Measurements from ENCODE around the gene RRP15.
A peak's percentile ranks its signal among the peaks of the same experiment; 100 is the strongest.

Gene RRP15

DNA sequence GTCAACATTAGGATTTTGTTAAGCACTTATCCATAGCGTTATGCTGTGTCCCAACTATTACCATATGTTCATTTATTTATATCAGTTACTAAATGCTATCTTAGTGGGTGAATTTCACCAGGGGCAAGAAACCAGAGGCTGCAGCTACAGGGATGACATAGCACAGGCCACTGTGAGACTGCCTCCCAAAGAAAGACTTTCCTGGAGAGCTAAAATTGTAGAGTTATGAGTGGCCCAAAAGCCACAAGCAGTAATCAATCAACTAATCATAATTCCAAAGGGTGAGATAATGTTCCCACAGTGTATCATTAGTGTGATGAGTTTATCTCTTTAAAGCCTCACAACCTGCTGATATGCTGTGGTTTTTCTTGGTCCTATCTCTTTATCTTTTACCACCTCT is 56.2 kb downstream of the RRP15 start:
- Histone ChIP-seq H3K9me3 (ENCODE audit: control insufficient read depth, insufficient read depth, low read depth, low read length) (no peaks in the 10 kb centered on the region), H3K36me3 (ENCODE audit: control insufficient read depth, insufficient read depth, low read length) (no peaks in the 10 kb centered on the region), H3K27me3 (ENCODE audit: control insufficient read depth, insufficient read depth, low read length) (peaks cover 31% of the 10 kb centered on the region), H3K4me3 (ENCODE audit: low read depth, low read length) (no peak overlapping the region), H3K4me1 (ENCODE audit: control insufficient read depth, insufficient read depth, low read length) (peaks cover 5% of the 10 kb centered on the region), H3K27ac (ENCODE audit: low read depth, low read length) (no peak overlapping the region), H3K9ac (ENCODE audit: low read length) (no peak overlapping the region)

DNA sequence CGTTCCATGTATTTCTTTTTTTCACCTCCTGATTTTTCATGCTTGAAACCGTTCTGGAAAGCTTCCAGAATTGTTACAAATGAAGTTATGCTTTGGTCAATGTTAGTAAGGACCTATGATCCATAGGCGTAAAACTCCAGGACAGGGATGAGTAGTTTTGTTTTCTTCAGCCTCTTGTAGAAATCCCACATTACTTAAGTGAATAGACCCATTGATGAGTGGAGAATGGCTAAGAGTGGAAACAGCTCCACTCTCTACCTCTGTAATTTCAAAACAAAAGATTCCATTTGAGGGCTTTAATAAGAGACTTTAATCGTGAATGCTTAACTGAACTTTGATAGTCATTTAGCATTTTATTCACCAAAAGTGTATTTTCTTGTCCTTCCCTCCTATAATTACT is 57.0 kb downstream of the RRP15 start:
- H3K9me3 ChIP-seq (ENCODE audit: control insufficient read depth, insufficient read depth, low read depth, low read length) = no peaks in the 10 kb centered on the region
- H3K4me3 ChIP-seq (ENCODE audit: low read depth, low read length) = no peak overlapping the region
- no peak overlapping the region for H3K9ac ChIP-seq (ENCODE audit: low read length)
- peaks cover 39% of the 10 kb centered on the region for H3K27me3 ChIP-seq (ENCODE audit: control insufficient read depth, insufficient read depth, low read length)
- H3K36me3 ChIP-seq (ENCODE audit: control insufficient read depth, insufficient read depth, low read length) = no peaks in the 10 kb centered on the region
- peaks cover 3% of the 10 kb centered on the region; the same call in 1 of the 2 replicates for H3K4me1 ChIP-seq (ENCODE audit: control insufficient read depth, insufficient read depth, low read length)
- H3K27ac ChIP-seq (ENCODE audit: low read depth, low read length) = no peak overlapping the region

GRCh38 chr1:218344814-218345672 is 60.0 kb downstream of the RRP15 start, which contains the start of gene TGFB2:
TSS of gene TGFB2 (plus strand) at chr1:218345336. CDS start at chr1:218346702, 1,366 bp downstream.
- peak within 1 kb of the TSS; percentile 90 for H3K4me3 ChIP-seq (ENCODE audit: low read depth, low read length)
- H3K4me1 ChIP-seq (ENCODE audit: control insufficient read depth, insufficient read depth, low read length) = peaks cover 9% of the 10 kb centered on the region
- peaks cover 50% of the 10 kb centered on the region for H3K27me3 ChIP-seq (ENCODE audit: control insufficient read depth, insufficient read depth, low read length)
- no peaks in the 10 kb centered on the region for H3K36me3 ChIP-seq (ENCODE audit: control insufficient read depth, insufficient read depth, low read length)
- peak within 1 kb of the TSS; percentile 63 for H3K9ac ChIP-seq (ENCODE audit: low read length)
- H3K9me3 ChIP-seq (ENCODE audit: control insufficient read depth, insufficient read depth, low read depth, low read length) = no peaks in the 10 kb centered on the region
- H3K27ac ChIP-seq (ENCODE audit: low read depth, low read length) = no peak within 1 kb of the TSS

- H3K27ac ChIP-seq (ENCODE audit: low read depth, low read length) = no peak overlapping the region
- peak overlapping the region; percentile 63 for H3K9ac ChIP-seq (ENCODE audit: low read length)
These were observed 60.7 kb downstream of the RRP15 start for GRCh38 chr1:218345673-218346390.

DNA sequence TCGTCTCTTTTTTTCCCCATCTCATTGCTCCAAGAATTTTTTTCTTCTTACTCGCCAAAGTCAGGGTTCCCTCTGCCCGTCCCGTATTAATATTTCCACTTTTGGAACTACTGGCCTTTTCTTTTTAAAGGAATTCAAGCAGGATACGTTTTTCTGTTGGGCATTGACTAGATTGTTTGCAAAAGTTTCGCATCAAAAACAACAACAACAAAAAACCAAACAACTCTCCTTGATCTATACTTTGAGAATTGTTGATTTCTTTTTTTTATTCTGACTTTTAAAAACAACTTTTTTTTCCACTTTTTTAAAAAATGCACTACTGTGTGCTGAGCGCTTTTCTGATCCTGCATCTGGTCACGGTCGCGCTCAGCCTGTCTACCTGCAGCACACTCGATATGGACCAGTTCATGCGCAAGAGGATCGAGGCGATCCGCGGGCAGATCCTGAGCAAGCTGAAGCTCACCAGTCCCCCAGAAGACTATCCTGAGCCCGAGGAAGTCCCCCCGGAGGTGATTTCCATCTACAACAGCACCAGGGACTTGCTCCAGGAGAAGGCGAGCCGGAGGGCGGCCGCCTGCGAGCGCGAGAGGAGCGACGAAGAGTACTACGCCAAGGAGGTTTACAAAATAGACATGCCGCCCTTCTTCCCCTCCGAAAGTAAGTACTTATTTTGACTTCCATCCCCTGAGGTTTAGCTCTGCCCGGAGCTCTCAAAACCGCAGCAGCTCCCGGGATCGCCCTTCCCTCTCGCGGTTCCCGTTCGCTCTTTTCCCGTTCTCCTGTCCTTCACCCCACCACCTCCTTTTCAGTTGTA is 61.5 kb downstream of the RRP15 start:
- Histone ChIP-seq H3K27me3 (ENCODE audit: control insufficient read depth, insufficient read depth, low read length) (peaks cover 50% of the 10 kb centered on the region), H3K4me1 (ENCODE audit: control insufficient read depth, insufficient read depth, low read length) (peaks cover 16% of the 10 kb centered on the region), H3K27ac (ENCODE audit: low read depth, low read length) (no peak overlapping the region), H3K9ac (ENCODE audit: low read length) (peak overlapping the region; percentile 28), H3K36me3 (ENCODE audit: control insufficient read depth, insufficient read depth, low read length) (no peaks in the 10 kb centered on the region), H3K9me3 (ENCODE audit: control insufficient read depth, insufficient read depth, low read depth, low read length) (no peaks in the 10 kb centered on the region), H3K4me3 (ENCODE audit: low read depth, low read length) (peak overlapping the region; percentile 90)

More at GRCh38 chr1:218345673-218346390, 60.7 kb downstream of the RRP15 start:
- Histone ChIP-seq H3K4me3 (ENCODE audit: low read depth, low read length) (peak overlapping the region; percentile 90), H3K27me3 (ENCODE audit: control insufficient read depth, insufficient read depth, low read length) (peaks cover 50% of the 10 kb centered on the region), H3K36me3 (ENCODE audit: control insufficient read depth, insufficient read depth, low read length) (no peaks in the 10 kb centered on the region), H3K9me3 (ENCODE audit: control insufficient read depth, insufficient read depth, low read depth, low read length) (no peaks in the 10 kb centered on the region), H3K4me1 (ENCODE audit: control insufficient read depth, insufficient read depth, low read length) (peaks cover 13% of the 10 kb centered on the region)

GRCh38 chr1:218347336-218347722 is 62.2 kb downstream of the RRP15 start:
- Histone ChIP-seq H3K36me3 (ENCODE audit: control insufficient read depth, insufficient read depth, low read length) (no peaks in the 10 kb centered on the region), H3K9me3 (ENCODE audit: control insufficient read depth, insufficient read depth, low read depth, low read length) (no peaks in the 10 kb centered on the region), H3K27ac (ENCODE audit: low read depth, low read length) (no peak overlapping the region), H3K4me3 (ENCODE audit: low read depth, low read length) (peak overlapping the region; percentile 90), H3K9ac (ENCODE audit: low read length) (peak overlapping the region; percentile 28), H3K4me1 (ENCODE audit: control insufficient read depth, insufficient read depth, low read length) (peaks cover 16% of the 10 kb centered on the region), H3K27me3 (ENCODE audit: control insufficient read depth, insufficient read depth, low read length) (peaks cover 50% of the 10 kb centered on the region)

DNA sequence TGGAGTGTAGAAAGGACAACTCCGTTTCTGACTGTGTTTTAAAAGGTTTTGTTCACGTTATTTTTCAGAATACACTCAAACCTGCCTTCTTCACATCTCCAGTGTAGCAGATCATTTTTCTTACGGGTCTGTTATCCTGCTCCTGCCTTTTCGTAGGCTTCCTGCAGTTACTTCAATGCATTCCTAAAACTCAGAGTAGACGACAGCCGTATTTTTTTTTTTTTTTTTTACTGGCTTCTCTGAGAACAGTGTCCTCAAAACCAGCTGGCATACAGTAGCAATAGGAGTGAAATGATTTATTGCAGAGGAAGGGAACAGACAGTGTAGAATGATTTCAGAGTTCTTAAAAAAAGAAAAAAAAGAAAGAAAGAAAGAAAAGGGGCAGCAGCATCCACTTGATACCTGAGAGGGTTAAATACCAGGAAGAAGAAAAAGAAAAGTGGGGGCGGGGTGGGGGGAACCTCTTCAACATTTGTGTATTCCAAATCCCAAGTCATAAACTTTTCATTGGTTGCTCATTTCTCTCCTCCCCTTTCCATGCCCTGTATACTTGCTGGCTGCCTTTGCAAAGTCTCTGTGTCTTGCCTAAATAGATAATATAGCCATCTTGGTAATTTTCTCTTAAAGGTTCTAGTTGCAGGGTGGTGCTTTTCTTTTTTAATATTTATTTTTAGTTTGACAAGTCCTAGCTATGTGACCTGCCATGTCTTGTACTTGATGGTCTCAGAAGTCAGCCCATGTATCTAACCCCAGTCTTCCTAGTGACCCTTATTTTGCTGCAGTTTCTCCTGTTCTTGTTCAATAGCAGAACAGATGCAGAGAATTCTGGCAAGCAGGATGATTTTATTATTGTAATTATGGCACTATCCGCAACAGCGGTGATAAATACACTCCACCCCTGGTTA is 62.9 kb downstream of the RRP15 start:
- Histone ChIP-seq H3K27me3 (ENCODE audit: control insufficient read depth, insufficient read depth, low read length) (peaks cover 50% of the 10 kb centered on the region), H3K4me1 (ENCODE audit: control insufficient read depth, insufficient read depth, low read length) (peaks cover 16% of the 10 kb centered on the region), H3K36me3 (ENCODE audit: control insufficient read depth, insufficient read depth, low read length) (no peaks in the 10 kb centered on the region), H3K4me3 (ENCODE audit: low read depth, low read length) (peak overlapping the region; percentile 90), H3K9ac (ENCODE audit: low read length) (peak overlapping the region; percentile 28), H3K9me3 (ENCODE audit: control insufficient read depth, insufficient read depth, low read depth, low read length) (no peaks in the 10 kb centered on the region), H3K27ac (ENCODE audit: low read depth, low read length) (no peak overlapping the region)

DNA sequence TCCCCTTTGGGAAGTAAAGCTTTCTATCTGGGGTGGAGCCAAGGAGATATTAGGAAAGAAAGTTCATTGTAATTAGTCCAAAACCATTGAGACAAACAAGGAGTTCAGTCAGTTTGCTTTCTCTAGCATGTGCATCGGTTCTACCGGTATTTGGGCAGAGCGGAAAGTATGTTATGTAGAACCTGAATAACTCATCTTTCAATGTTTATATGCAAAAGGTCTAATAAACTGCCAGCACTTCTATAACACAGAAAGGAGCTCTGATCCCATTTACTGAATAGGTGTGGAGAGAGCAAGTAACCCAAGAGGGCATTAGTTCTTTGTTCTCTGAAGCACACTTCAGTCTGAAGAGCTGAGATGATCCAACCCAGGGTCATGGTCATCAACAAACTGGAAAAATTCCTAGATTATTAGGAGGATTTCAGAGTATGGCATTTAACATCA is 63.6 kb downstream of the RRP15 start:
- Histone ChIP-seq H3K27me3 (ENCODE audit: control insufficient read depth, insufficient read depth, low read length) (peaks cover 46% of the 10 kb centered on the region), H3K4me3 (ENCODE audit: low read depth, low read length) (peak overlapping the region; percentile 90; the same call in 1 of the 2 replicates), H3K27ac (ENCODE audit: low read depth, low read length) (no peak overlapping the region), H3K9me3 (ENCODE audit: control insufficient read depth, insufficient read depth, low read depth, low read length) (no peaks in the 10 kb centered on the region), H3K36me3 (ENCODE audit: control insufficient read depth, insufficient read depth, low read length) (no peaks in the 10 kb centered on the region), H3K4me1 (ENCODE audit: control insufficient read depth, insufficient read depth, low read length) (peaks cover 16% of the 10 kb centered on the region), H3K9ac (ENCODE audit: low read length) (no peak overlapping the region)

- Histone ChIP-seq H3K9ac (ENCODE audit: low read length) (no peak overlapping the region), H3K27me3 (ENCODE audit: control insufficient read depth, insufficient read depth, low read length) (peaks cover 37% of the 10 kb centered on the region), H3K9me3 (ENCODE audit: control insufficient read depth, insufficient read depth, low read depth, low read length) (no peaks in the 10 kb centered on the region), H3K4me1 (ENCODE audit: control insufficient read depth, insufficient read depth, low read length) (peaks cover 16% of the 10 kb centered on the region), H3K4me3 (ENCODE audit: low read depth, low read length) (no peak overlapping the region), H3K36me3 (ENCODE audit: control insufficient read depth, insufficient read depth, low read length) (no peaks in the 10 kb centered on the region), H3K27ac (ENCODE audit: low read depth, low read length) (no peak overlapping the region)
These were observed 64.4 kb downstream of the RRP15 start for GRCh38 chr1:218349348-218350034.

All from HUES6 (cell line).